ENCODE results near the gene FAM13A.

- TF ChIP-seq EZH2 (IDR thresholded peaks at IDR 0.05; ENCODE audit: insufficient read depth, poor library complexity, severe bottlenecking) = no peak
- no peak for TF ChIP-seq EZH2phosphoT487 (IDR thresholded peaks at IDR 0.05; ENCODE audit: insufficient read depth, low read depth)
Measured at GRCh38 chr4:89001647-89002445, 55.1 kb downstream of the FAM13A start.
